Mucosa of rectum (tissue), 2 donors: ENCODE data around the gene DYRK3.
A peak's percentile ranks its signal among the peaks of the same experiment; 100 is the strongest.

Experiments used
- H3K27ac ChIP-seq, 2 donors: one replicate each; pipeline ENCODE4 v1.7.0; 2013; ENCODE audit warnings: inconsistent platforms in 2 of 2, low read depth in 2 of 2, low read length in 2 of 2
- H3K27me3 ChIP-seq, 2 donors: one replicate each; pipeline ENCODE4 v1.7.0; 2013; ENCODE audit warnings: low read length in 2 of 2; ENCODE audit not compliant: control insufficient read depth in 2 of 2, insufficient read depth in 2 of 2
- H3K36me3 ChIP-seq, 2 donors: one replicate each; pipeline ENCODE4 v1.7.0; 2013; ENCODE audit warnings: low read length in 2 of 2; ENCODE audit not compliant: control insufficient read depth in 2 of 2, insufficient read depth in 2 of 2
- H3K4me1 ChIP-seq, 2 donors: one replicate each; pipeline ENCODE4 v1.7.0; 2013; ENCODE audit warnings: low read length in 2 of 2, mild to moderate bottlenecking in 1 of 2; ENCODE audit not compliant: control insufficient read depth in 2 of 2, insufficient read depth in 2 of 2
- H3K4me3 ChIP-seq, 2 donors: one replicate each; pipeline ENCODE4 v1.7.0; 2013; ENCODE audit warnings: low read length in 2 of 2
- H3K9ac ChIP-seq, 2 donors: one replicate each; pipeline ENCODE4 v1.7.0; 2013; ENCODE audit warnings: low read length in 2 of 2, low read depth in 1 of 2, mild to moderate bottlenecking in 1 of 2
- H3K9me3 ChIP-seq, 2 donors: one replicate each; pipeline ENCODE4 v1.7.0; 2013; ENCODE audit warnings: low read length in 2 of 2; ENCODE audit not compliant: control insufficient read depth in 2 of 2
- donor health status: healthy.
- donor health status: Normal muscosa, but diverticular disease.

DYRK3 gene

DNA sequence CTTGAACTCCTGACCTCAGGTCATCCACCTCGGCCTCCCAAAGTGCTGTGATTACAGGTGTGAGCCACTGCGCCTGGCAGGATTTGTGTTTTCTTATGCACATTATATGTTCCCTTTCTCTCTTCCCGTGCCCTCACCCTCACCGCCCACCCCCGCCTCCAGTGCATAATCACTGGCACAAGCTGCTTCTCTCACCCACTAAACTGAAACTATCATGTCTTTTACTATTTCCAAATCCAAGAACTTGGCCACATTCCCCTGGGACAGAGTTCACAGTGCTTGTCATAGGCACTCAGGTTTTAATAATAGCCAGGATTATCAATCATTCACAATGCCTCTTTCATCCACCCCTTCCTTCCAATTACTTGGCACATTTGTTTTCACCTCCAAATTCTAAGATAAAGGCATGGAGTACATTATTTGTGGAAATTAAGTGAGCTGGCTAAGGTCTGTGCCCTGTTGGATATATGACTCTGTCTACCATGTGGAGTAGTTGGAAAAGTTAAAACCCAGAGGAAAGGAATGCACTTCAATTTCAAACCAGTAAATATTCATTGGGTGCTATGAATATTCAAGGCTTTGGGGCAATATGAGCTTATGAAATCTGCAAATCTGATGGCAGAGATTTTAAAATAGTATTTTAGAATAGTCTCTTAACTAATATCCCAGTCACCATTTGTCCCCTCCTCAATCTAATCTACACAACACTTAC lies 31.8 kb downstream of the DYRK3 start:
- Histone ChIP-seq H3K36me3 (no peaks in the 10 kb centered on the region), H3K4me3 (no peak overlapping the region), H3K4me1 (peaks cover 14 to 17% of the 10 kb centered on the region in 2 donors), H3K9ac (no peak overlapping the region), H3K27ac (no peak overlapping the region), H3K9me3 (no peaks in the 10 kb centered on the region), H3K27me3 (no peaks in the 10 kb centered on the region)

DNA sequence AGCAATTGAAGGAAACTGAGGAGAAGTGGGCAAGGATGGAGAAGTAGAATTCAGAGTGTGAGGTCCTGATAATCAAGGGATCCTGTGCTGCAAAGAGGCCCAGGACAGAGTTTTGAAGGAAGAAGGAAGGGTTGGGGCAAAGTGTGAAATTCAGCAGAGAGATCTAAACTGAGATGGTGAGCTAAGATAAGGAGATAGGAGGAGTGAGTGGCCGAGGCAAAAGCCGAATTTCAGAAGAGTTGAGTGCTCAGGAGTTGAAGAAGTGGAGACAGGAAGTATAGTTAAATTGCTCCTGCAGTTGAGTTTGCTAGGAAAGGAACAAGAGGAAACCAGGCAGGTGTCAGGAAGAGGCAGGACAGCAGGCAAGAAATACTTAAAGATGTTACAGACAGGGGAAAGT lies 33.0 kb downstream of the DYRK3 start:
- Histone ChIP-seq H3K4me3 (no peak overlapping the region), H3K9me3 (no peaks in the 10 kb centered on the region), H3K27me3 (no peaks in the 10 kb centered on the region), H3K9ac (no peak overlapping the region), H3K27ac (no peak overlapping the region), H3K4me1 (peaks cover 27 to 29% of the 10 kb centered on the region in 2 donors), H3K36me3 (no peaks in the 10 kb centered on the region)

DNA sequence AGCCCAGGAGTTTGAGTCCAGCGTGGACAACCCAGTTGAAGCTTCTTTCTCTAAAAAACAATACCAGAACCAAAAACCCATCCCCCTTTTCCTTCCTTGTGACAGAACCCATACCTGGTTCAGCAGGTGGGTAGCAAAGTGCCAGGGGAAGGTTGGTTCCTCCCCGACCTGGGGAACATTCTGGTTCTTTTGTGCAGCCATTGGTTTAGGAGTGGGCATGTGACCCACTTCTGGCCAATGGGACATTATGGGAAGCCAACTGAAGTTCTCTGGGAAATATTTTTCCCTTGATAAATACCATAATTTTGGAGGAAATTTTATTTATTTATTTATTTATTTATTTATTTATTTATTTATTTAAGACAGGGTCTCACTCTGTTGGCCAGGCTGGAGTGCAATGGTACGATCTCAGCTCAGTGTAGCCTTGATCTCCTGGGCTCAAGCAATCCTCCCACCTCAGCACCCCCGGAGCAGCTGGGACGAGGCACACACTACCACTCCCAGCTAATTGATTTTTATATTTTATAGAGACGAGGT lies 33.6 kb downstream of the DYRK3 start:
- H3K36me3 ChIP-seq, result no peaks in the 10 kb centered on the region
- no peaks in the 10 kb centered on the region for H3K9me3 ChIP-seq
- H3K4me3 ChIP-seq, result no peak overlapping the region
- H3K4me1 ChIP-seq, result peaks cover 24 to 28% of the 10 kb centered on the region in 2 donors
- H3K27me3 ChIP-seq, result no peaks in the 10 kb centered on the region
- no peak overlapping the region for H3K9ac ChIP-seq
- no peak overlapping the region for H3K27ac ChIP-seq

DNA sequence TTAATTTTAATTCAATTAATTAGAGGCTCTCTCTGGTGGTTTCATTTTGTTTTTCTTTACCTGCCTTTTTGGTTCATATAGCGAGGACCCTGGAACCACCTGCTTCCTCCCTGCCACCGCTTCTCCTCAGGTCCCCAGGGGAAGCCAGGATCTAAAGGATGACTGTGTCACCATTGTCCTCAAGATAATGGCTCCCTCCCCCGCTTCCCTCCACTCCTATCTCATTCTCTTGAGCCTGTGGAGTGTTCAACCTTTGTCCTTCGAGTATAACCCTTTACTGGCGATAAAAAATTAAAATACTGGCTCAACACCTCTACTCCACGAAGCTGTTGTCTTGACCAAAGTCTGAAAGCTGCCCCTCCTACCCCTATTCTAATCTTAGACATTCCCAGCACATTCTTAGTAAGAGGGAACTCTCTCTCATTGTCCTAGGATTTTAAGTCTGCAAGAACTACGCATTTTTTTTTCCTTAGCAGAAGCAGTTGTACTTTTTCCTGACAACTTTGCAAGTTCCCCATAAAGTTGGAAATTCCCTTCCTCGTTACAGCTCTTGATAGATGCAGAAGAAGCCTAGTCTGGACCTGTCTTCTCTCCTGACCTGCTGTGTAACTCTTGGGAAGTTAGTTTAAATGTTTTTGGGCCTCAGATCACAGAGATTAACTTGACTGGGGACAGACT lies 36.8 kb downstream of the DYRK3 start:
- Histone ChIP-seq H3K27ac (peak overlapping the region; percentile 65 to 66), H3K4me3 (peak overlapping the region in 1 of 2 donors; percentile 29), H3K9ac (peak overlapping the region in 1 of 2 donors; percentile 26)

DNA sequence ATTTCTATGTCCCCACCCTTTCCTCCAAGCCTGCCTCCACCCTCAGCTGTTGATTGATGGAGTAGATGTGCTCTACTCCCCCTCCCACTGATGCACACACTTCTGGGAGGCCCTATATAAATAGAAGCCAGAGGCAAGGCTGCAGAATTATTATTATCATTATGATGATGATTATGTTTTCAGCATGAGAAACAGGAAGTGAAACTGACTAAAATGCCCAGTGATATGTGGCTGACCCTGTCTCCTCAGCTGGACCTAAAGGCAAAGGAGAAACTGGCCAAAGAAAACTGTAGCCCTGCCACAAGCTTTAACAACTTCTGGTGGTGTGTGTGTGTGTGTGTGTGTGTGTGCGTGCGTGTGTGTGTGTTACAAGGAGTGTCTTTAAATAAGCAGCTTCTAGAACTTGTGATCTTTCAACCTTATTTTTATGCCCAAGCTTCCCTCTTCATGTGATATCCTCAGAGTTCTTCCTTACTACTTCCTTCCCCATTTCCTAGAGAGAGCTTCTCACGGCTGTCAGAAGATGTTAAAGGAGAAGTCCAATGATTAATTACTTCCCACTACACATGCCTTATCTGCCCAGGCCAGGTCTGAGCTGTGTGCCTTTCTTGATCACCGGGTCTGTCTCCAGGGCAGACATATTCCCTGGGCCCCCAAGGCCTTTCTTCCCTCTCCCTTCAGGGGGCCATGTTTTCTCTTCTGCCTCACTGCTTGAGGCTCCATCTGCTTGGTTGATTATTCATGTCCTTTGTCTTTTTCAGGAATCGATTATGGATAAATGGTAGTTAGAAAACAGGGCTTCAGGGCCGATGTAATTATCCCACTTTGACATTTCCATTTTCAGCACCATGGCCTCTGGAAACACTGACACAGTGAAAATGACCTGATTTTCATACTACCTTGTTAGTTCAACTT lies 37.8 kb downstream of the DYRK3 start:
- H3K4me1 ChIP-seq, result peaks cover 30 to 36% of the 10 kb centered on the region in 2 donors

More for the DNA sequence above, 36.8 kb downstream of the DYRK3 start:
- peaks cover 30 to 36% of the 10 kb centered on the region in 2 donors for H3K4me1 ChIP-seq
- no peaks in the 10 kb centered on the region for H3K27me3 ChIP-seq
- H3K36me3 ChIP-seq, result no peaks in the 10 kb centered on the region
- no peaks in the 10 kb centered on the region for H3K9me3 ChIP-seq

DNA sequence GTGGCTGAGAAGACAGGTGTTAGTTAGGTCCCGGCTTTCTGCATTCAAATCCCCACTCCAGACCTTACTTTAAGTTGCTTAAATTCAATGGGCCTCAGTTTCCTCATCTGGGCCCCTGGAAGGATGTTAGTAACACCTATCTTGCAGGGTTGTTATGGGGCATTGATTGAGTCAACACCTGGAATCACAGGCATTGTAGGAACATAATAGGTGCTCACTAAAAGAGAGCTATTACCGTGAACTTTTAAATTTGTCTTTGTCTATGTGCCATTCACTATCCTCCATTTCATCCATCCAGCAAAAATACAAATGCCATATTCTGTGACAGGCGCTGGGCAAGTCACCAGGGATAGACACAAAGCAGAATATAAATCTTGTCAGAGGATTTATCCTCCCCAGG lies 38.9 kb downstream of the DYRK3 start:
- Histone ChIP-seq H3K27ac (peak overlapping the region; percentile 28 to 65), H3K9me3 (no peaks in the 10 kb centered on the region), H3K9ac (no peak overlapping the region), H3K4me3 (no peak overlapping the region), H3K27me3 (no peaks in the 10 kb centered on the region), H3K4me1 (peaks cover 32 to 39% of the 10 kb centered on the region in 2 donors), H3K36me3 (no peaks in the 10 kb centered on the region)

More for the DNA sequence above, 37.8 kb downstream of the DYRK3 start:
- H3K27ac ChIP-seq, result peak overlapping the region; percentile 49 to 66
- no peaks in the 10 kb centered on the region for H3K9me3 ChIP-seq
- H3K36me3 ChIP-seq, result no peaks in the 10 kb centered on the region
- H3K4me3 ChIP-seq, result no peak overlapping the region
- no peak overlapping the region for H3K9ac ChIP-seq
- H3K27me3 ChIP-seq, result no peaks in the 10 kb centered on the region

DNA sequence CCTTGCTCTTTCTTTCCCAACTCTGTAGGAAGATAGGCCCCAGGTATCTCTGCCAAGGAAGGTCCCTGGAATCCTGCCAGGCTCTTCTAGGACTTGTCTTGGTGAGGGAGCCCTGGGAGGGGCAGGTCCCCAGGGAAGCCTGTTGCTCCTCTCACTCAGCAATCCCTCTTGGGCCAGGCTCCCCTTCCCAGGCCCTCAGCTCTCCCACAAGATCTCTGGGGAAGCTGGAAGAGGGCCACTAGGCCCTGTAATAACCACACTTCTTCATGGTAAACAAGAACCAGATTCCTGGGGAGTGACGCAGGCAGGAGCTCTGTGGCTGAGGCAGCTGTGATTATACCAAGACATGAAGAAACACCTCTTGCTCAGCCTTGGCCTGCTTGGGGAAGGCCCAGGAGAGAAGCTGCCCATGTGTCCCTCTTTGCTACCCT lies 39.4 kb downstream of the DYRK3 start:
- H3K9ac ChIP-seq, result no peak overlapping the region
- H3K36me3 ChIP-seq, result no peaks in the 10 kb centered on the region
- H3K4me1 ChIP-seq, result peaks cover 32 to 39% of the 10 kb centered on the region in 2 donors
- peak overlapping the region; percentile 28 to 65 for H3K27ac ChIP-seq
- no peaks in the 10 kb centered on the region for H3K9me3 ChIP-seq
- no peaks in the 10 kb centered on the region for H3K27me3 ChIP-seq
- H3K4me3 ChIP-seq, result no peak overlapping the region

DNA sequence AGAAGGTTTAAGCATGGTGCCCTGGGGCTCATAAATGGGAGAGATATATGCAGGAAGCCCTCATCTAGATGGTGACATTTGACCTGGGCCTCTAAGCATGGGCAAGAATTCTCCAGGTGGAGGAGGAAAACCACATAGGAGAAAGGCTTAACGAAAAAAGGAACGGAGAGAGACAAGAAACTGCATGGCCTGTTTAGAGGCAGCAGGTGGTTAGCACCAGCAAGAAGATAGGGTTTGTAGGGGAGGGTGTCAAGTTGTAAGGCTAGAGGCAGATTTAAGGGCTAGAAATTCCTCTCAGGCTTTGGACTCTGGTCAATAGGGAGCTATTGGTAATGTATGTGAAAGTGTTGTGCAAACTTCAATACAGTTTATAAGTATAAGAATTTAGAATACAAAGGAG lies 41.2 kb downstream of the DYRK3 start:
- Histone ChIP-seq H3K4me3 (no peak overlapping the region), H3K27ac (no peak overlapping the region), H3K27me3 (no peaks in the 10 kb centered on the region), H3K36me3 (no peaks in the 10 kb centered on the region), H3K9ac (no peak overlapping the region), H3K9me3 (no peaks in the 10 kb centered on the region), H3K4me1 (peaks cover 30 to 40% of the 10 kb centered on the region in 2 donors)

DNA sequence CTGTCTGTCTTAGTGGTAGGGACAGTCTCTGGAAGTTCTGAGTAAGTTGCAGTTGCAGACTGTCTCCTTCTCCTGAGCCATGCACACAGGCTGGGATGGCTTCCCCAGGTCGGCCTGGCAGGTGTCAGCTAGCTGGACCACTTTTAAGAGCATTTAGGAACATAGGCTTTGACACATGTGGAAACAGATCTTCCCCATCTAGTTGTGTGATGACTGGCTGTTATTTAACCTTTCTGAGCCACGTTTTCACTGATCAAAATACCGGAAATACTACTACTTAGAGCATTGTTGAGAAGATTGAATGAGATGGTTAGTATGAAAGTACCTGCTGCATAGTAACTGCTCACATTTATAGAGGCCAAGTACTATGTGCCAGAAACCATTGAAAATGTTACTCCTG lies 43.2 kb downstream of the DYRK3 start:
- no peaks in the 10 kb centered on the region for H3K9me3 ChIP-seq
- no peaks in the 10 kb centered on the region for H3K36me3 ChIP-seq
- H3K4me3 ChIP-seq, result no peak overlapping the region
- no peak overlapping the region for H3K27ac ChIP-seq
- H3K9ac ChIP-seq, result no peak overlapping the region
- H3K27me3 ChIP-seq, result no peaks in the 10 kb centered on the region
- H3K4me1 ChIP-seq, result peaks cover 19 to 31% of the 10 kb centered on the region in 2 donors
